ENCODE measurements around the gene ITGAV.

The ITGAV gene

GRCh38 chr2:186589612-186590349, at the start of gene ITGAV:
Gene ITGAV, plus strand, starts transcription at chr2:186590056. Its CDS starts 283 bp downstream, at chr2:186590339.
- Mint-ChIP-seq H3K4me3 (peak within 1 kb of the TSS; percentile 82), H3K27me3 (peaks cover 13% of the 10 kb centered on the region), H3K36me3 (ENCODE audit: insufficient read depth) (peaks cover 10% of the 10 kb centered on the region), H3K27ac (ENCODE audit: low read depth) (peak within 1 kb of the TSS; percentile 78), H3K4me1 (peaks cover 27% of the 10 kb centered on the region), H3K9me3 (no peaks in the 10 kb centered on the region)
- peak; percentile 88 for ATAC-seq (replicated peaks; ENCODE audit: extremely low read depth, poor library complexity, severe bottlenecking)
- peak; percentile 56 to 73 for DNase-seq (ENCODE audit: low spot score in 2 of 2)

GRCh38 chr2:186540941-186541340, 48.9 kb upstream of the ITGAV start:
- Mint-ChIP-seq H3K27me3 (peaks cover 35% of the 10 kb centered on the region), H3K4me1 (no peaks in the 10 kb centered on the region), H3K27ac (ENCODE audit: low read depth) (no peak overlapping the region), H3K4me3 (no peak overlapping the region), H3K9me3 (no peaks in the 10 kb centered on the region), H3K36me3 (ENCODE audit: insufficient read depth) (no peaks in the 10 kb centered on the region)
- no peak for ATAC-seq (replicated peaks; ENCODE audit: extremely low read depth, poor library complexity, severe bottlenecking)
- DNase-seq (ENCODE audit: low spot score in 2 of 2), result no peak

GRCh38 chr2:186542002-186542401, 47.9 kb upstream of the ITGAV start:
- Mint-ChIP-seq H3K36me3 (ENCODE audit: insufficient read depth) (no peaks in the 10 kb centered on the region), H3K4me3 (no peak overlapping the region), H3K27ac (ENCODE audit: low read depth) (no peak overlapping the region), H3K4me1 (no peaks in the 10 kb centered on the region), H3K27me3 (peaks cover 31% of the 10 kb centered on the region), H3K9me3 (no peaks in the 10 kb centered on the region)
- DNase-seq (ENCODE audit: low spot score in 2 of 2) (no peak), ATAC-seq (replicated peaks; ENCODE audit: extremely low read depth, poor library complexity, severe bottlenecking) (no peak)

- no peaks in the 10 kb centered on the region for H3K36me3 Mint-ChIP-seq (ENCODE audit: insufficient read depth)
- DNase-seq (ENCODE audit: low spot score in 2 of 2), result no peak
- peaks cover 16% of the 10 kb centered on the region for H3K27me3 Mint-ChIP-seq
- no peaks in the 10 kb centered on the region for H3K4me1 Mint-ChIP-seq
- no peak for ATAC-seq (replicated peaks; ENCODE audit: extremely low read depth, poor library complexity, severe bottlenecking)
- H3K27ac Mint-ChIP-seq (ENCODE audit: low read depth), result no peak overlapping the region
- H3K9me3 Mint-ChIP-seq, result no peaks in the 10 kb centered on the region
- no peak overlapping the region for H3K4me3 Mint-ChIP-seq
Measured at GRCh38 chr2:186543561-186544131, 46.2 kb upstream of the ITGAV start.

GRCh38 chr2:186544255-186544675, 45.6 kb upstream of the ITGAV start:
- DNase-seq (ENCODE audit: low spot score in 2 of 2), result no peak
- Mint-ChIP-seq H3K36me3 (ENCODE audit: insufficient read depth) (no peaks in the 10 kb centered on the region), H3K9me3 (no peaks in the 10 kb centered on the region), H3K27me3 (peaks cover 15% of the 10 kb centered on the region), H3K4me3 (no peak overlapping the region), H3K27ac (ENCODE audit: low read depth) (no peak overlapping the region), H3K4me1 (no peaks in the 10 kb centered on the region)
- ATAC-seq (replicated peaks; ENCODE audit: extremely low read depth, poor library complexity, severe bottlenecking), result no peak

- ATAC-seq (replicated peaks; ENCODE audit: extremely low read depth, poor library complexity, severe bottlenecking), result no peak
- no peak for DNase-seq (ENCODE audit: low spot score in 2 of 2)
- no peak overlapping the region for H3K27ac Mint-ChIP-seq (ENCODE audit: low read depth)
- no peaks in the 10 kb centered on the region for H3K4me1 Mint-ChIP-seq
- peaks cover 10% of the 10 kb centered on the region for H3K27me3 Mint-ChIP-seq
- no peak overlapping the region for H3K4me3 Mint-ChIP-seq
- no peaks in the 10 kb centered on the region for H3K36me3 Mint-ChIP-seq (ENCODE audit: insufficient read depth)
- no peaks in the 10 kb centered on the region for H3K9me3 Mint-ChIP-seq
Measured at GRCh38 chr2:186546846-186547245, 43.0 kb upstream of the ITGAV start.

- Mint-ChIP-seq H3K27ac (ENCODE audit: low read depth) (no peak overlapping the region), H3K4me3 (no peak overlapping the region), H3K9me3 (no peaks in the 10 kb centered on the region), H3K36me3 (ENCODE audit: insufficient read depth) (no peaks in the 10 kb centered on the region), H3K27me3 (peaks cover 10% of the 10 kb centered on the region), H3K4me1 (no peaks in the 10 kb centered on the region)
- DNase-seq (ENCODE audit: low spot score in 2 of 2), result no peak
- no peak for ATAC-seq (replicated peaks; ENCODE audit: extremely low read depth, poor library complexity, severe bottlenecking)
Measured at GRCh38 chr2:186551323-186552050, 38.4 kb upstream of the ITGAV start.

DNA sequence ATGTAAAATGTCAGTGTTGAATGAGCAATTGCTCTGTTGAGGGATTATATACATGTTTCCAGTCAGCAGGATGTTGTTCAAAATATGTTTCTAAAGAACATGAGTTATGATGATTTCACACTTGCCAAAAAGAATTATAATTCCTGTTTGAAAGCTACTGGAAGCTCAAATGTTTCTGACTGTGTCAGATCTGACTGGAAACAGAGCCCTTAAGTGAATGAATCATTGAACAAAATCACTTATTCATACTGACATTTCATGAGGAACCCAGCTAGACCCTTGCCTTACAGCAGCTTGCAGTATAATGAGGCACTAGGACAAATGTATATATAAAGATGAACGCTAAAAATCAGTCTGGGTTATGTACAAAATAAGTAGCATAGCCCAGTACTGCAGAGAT, 35.4 kb upstream of the ITGAV start:
- H3K4me3 Mint-ChIP-seq, result no peak overlapping the region
- DNase-seq (ENCODE audit: low spot score in 2 of 2) (no peak), ATAC-seq (replicated peaks; ENCODE audit: extremely low read depth, poor library complexity, severe bottlenecking) (no peak)
- peaks cover 10% of the 10 kb centered on the region for H3K27me3 Mint-ChIP-seq
- H3K36me3 Mint-ChIP-seq (ENCODE audit: insufficient read depth), result no peaks in the 10 kb centered on the region
- no peaks in the 10 kb centered on the region for H3K4me1 Mint-ChIP-seq
- no peaks in the 10 kb centered on the region for H3K9me3 Mint-ChIP-seq
- no peak overlapping the region for H3K27ac Mint-ChIP-seq (ENCODE audit: low read depth)

DNA sequence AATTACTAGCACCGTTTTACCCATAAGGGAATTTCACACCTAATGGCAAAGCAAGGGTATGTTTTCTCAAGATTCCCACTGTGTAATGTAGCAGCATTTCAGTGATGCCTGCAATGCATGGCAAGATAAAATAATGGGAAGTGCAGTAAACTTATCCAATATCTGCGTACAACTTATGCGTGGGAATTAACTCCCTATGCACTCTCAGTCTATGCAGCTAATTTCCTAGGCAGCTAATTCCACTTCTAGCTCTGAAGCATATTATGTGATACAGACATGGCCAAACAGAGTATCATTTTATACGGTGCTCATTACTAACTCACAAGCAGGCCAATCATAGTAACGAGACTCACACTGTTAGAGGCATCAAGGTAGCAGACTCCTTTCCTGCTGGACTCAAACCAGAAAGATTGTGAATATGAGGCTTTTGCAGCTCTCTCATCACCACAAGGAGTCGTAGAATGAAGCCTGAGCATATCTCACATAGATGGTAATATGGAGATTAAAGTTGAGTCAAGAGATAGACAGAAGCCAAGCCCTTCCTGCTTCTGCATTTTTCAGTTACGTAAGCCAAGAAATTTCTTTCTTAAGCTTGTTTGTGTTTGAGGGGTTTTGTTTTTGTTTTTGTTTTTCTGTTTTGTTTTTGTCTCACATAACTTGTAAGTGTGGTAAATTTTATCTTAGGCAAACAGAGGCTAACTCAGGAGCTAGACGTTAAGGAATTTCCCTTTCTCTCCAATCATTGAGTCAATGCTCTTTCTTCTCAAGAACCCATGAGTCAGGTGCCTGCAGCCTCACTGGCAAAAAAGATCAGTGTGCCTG, 34.8 kb upstream of the ITGAV start:
- no peaks in the 10 kb centered on the region for H3K36me3 Mint-ChIP-seq (ENCODE audit: insufficient read depth)
- DNase-seq (ENCODE audit: low spot score in 2 of 2) (no peak), ATAC-seq (replicated peaks; ENCODE audit: extremely low read depth, poor library complexity, severe bottlenecking) (no peak)
- peaks cover 6% of the 10 kb centered on the region for H3K27me3 Mint-ChIP-seq
- no peak overlapping the region for H3K27ac Mint-ChIP-seq (ENCODE audit: low read depth)
- no peaks in the 10 kb centered on the region for H3K9me3 Mint-ChIP-seq
- H3K4me3 Mint-ChIP-seq, result no peak overlapping the region
- H3K4me1 Mint-ChIP-seq, result no peaks in the 10 kb centered on the region

- Mint-ChIP-seq H3K4me1 (no peaks in the 10 kb centered on the region), H3K27me3 (peaks cover 18% of the 10 kb centered on the region), H3K36me3 (ENCODE audit: insufficient read depth) (no peaks in the 10 kb centered on the region), H3K9me3 (no peaks in the 10 kb centered on the region), H3K27ac (ENCODE audit: low read depth) (no peak overlapping the region), H3K4me3 (no peak overlapping the region)
- ATAC-seq (replicated peaks; ENCODE audit: extremely low read depth, poor library complexity, severe bottlenecking) (no peak), DNase-seq (ENCODE audit: low spot score in 2 of 2) (no peak)
Measured at GRCh38 chr2:186558512-186559276, 31.2 kb upstream of the ITGAV start.

GRCh38 chr2:186559370-186559769, 30.5 kb upstream of the ITGAV start:
- ATAC-seq (replicated peaks; ENCODE audit: extremely low read depth, poor library complexity, severe bottlenecking) (no peak), DNase-seq (ENCODE audit: low spot score in 2 of 2) (no peak)
- Mint-ChIP-seq H3K9me3 (no peaks in the 10 kb centered on the region), H3K27me3 (peaks cover 23% of the 10 kb centered on the region), H3K36me3 (ENCODE audit: insufficient read depth) (no peaks in the 10 kb centered on the region), H3K4me1 (no peaks in the 10 kb centered on the region), H3K27ac (ENCODE audit: low read depth) (no peak overlapping the region), H3K4me3 (no peak overlapping the region)

- no peaks in the 10 kb centered on the region for H3K4me1 Mint-ChIP-seq
- no peak overlapping the region for H3K27ac Mint-ChIP-seq (ENCODE audit: low read depth)
- H3K4me3 Mint-ChIP-seq, result no peak overlapping the region
- H3K9me3 Mint-ChIP-seq, result no peaks in the 10 kb centered on the region
- ATAC-seq (replicated peaks; ENCODE audit: extremely low read depth, poor library complexity, severe bottlenecking) (no peak), DNase-seq (ENCODE audit: low spot score in 2 of 2) (no peak)
- H3K36me3 Mint-ChIP-seq (ENCODE audit: insufficient read depth), result no peaks in the 10 kb centered on the region
- H3K27me3 Mint-ChIP-seq, result peaks cover 27% of the 10 kb centered on the region
Measured at GRCh38 chr2:186559848-186560247, 30.0 kb upstream of the ITGAV start.
